GM23248 (cell line): Measurements from ENCODE around the gene PDGFRA. TPM values are rescaled to one million over a fixed set of nuclear protein-coding genes. Genes with fewer than 3 reads are reported as not detected.
A peak's percentile ranks its signal among the peaks of the same experiment; 100 is the strongest.

Source experiments
- DNase-seq: peaks from one replicate; pipeline ENCODE4 v3.0.0-alpha.2; 2015
- H2AFZ ChIP-seq: fragments of 200-600 bp; sonication (generic); 2 replicates; pipeline ENCODE4 v1.6.1; 2016; ENCODE audit warnings: antibody characterized with exemption
- H3F3A ChIP-seq: fragments of 200-600 bp; sonication (generic); 2 replicates; pipeline ENCODE4 v1.6.1; 2016; ENCODE audit warnings: mild to moderate bottlenecking, antibody characterized with exemption, mixed run types; ENCODE audit not compliant: insufficient read depth
- H3K27ac ChIP-seq: fragments of 200-600 bp; sonication (generic); 2 replicates; pipeline ENCODE4 v1.5.1; 2016; ENCODE audit warnings: mild to moderate bottlenecking
- H3K27me3 ChIP-seq: fragments of 200-600 bp; sonication (generic); replicated peaks from 2 replicates; pipeline ENCODE4 v1.6.1; 2016; ENCODE audit warnings: mild to moderate bottlenecking; ENCODE audit not compliant: insufficient read depth
- H3K36me3 ChIP-seq: fragments of 200-600 bp; sonication (generic); 2 replicates; pipeline ENCODE4 v1.6.1; 2016; ENCODE audit warnings: low read depth, mild to moderate bottlenecking
- H3K4me1 ChIP-seq: fragments of 200-600 bp; sonication (generic); 2 replicates; pipeline ENCODE4 v1.6.1; 2016; ENCODE audit warnings: mild to moderate bottlenecking; ENCODE audit not compliant: insufficient read depth
- H3K4me2 ChIP-seq: fragments of 200-600 bp; sonication (generic); one replicate; pipeline ENCODE4 v1.6.1; 2016; ENCODE audit warnings: mild to moderate bottlenecking; ENCODE audit not compliant: unreplicated experiment
- H3K4me3 ChIP-seq: fragments of 200-600 bp; sonication (generic); 2 replicates; pipeline ENCODE4 v1.5.1; 2016; ENCODE audit warnings: mild to moderate bottlenecking
- H3K79me2 ChIP-seq: fragments of 200-600 bp; sonication (generic); 2 replicates; pipeline ENCODE4 v1.6.1; 2016; ENCODE audit warnings: mild to moderate bottlenecking; ENCODE audit not compliant: insufficient read depth
- H3K9ac ChIP-seq: fragments of 200-600 bp; sonication (generic); 2 replicates; pipeline ENCODE4 v1.6.1; 2016; ENCODE audit warnings: mild to moderate bottlenecking
- H3K9me2 ChIP-seq: fragments of 200-600 bp; sonication (generic); 2 replicates; pipeline ENCODE4 v1.6.1; 2016; ENCODE audit warnings: mixed run types, mild to moderate bottlenecking, moderate library complexity; ENCODE audit not compliant: insufficient read depth
- H3K9me3 ChIP-seq: fragments of 200-600 bp; sonication (generic); one replicate; pipeline ENCODE4 v1.6.1; 2017; ENCODE audit warnings: low read depth
- H4K20me1 ChIP-seq: fragments of 200-600 bp; sonication (generic); 2 replicates; pipeline ENCODE4 v1.6.0; 2016; ENCODE audit not compliant: insufficient read depth
- EZH2 ChIP-seq: fragments of 200-600 bp; sonication (generic); IDR thresholded peaks from 2 replicates; pipeline ENCODE4 v1.6.1; 2018; ENCODE audit warnings: antibody characterized with exemption, mild to moderate bottlenecking; ENCODE audit not compliant: insufficient read depth, poor library complexity, severe bottlenecking
- EZH2phosphoT487 ChIP-seq: fragments of 200-600 bp; sonication (generic); IDR thresholded peaks from 2 replicates; pipeline ENCODE4 v1.6.1; 2018; ENCODE audit warnings: antibody characterized with exemption, moderate library complexity, mild to moderate bottlenecking, low read depth; ENCODE audit not compliant: insufficient read depth
- WGBS, 2 experiments: methylation state at CpG; one replicate each; pipeline ENCODE4 v1.1.6; 2015 to 2017; ENCODE audit warnings: low lambda C conversion rate in 2 of 2, low coverage in 1 of 2; ENCODE audit errors: missing lambda C conversion rate in 2 of 2; 5-methylcytosine and 5-hydroxymethylcytosine counted together
- in situ Hi-C: fragments of 300-500 bp; cut with MboI; formaldehyde crosslinking; loops from 2 replicates; pipeline ENCODE4 v1.15.0; 2020
- polyA plus RNA-seq: library from polyadenylated mRNA; unstranded; fragments of >200 nt; fragmentation: Nextera tagmentation; extraction: Ambion mirVana; gene quantifications from 2 replicates; pipeline ENCODE4 v1.2.1, GENCODE V29; 2016
- total RNA-seq: library from RNA; depleted of rRNA; stranded (reverse); fragments of >200 nt; shearing (Covaris generic); gene quantifications from 2 replicates; pipeline ENCODE4 v1.2.3, GENCODE V29; 2014

The PDGFRA gene
- total and polyA plus RNA-seq, 2 experiments from 2014 or later, result 109 to 225 TPM

DNA sequence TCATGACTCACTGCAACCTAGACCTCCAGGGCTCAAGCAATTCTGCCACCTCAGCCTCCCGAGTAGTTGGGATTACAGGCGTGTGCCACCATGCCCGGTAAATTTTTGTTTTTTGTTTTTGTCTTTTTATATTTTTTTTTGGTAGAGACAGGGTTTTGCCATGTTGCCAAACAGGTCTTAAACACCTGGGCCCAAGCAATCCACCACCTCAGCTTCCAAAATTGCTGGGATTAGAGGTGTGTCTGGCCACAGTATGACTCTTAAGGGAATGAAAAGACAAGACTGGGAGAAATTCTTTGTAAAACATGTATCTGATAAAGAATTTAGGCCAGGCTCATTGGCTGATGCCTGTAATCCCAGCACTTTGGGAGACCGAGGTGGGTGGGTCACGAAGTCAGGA is 29.2 kb upstream of the PDGFRA start:
- Histone ChIP-seq H2AFZ (no peak overlapping the region), H3K27me3 (no peaks in the 10 kb centered on the region), H3K9me3 (no peaks in the 10 kb centered on the region), H3K9me2 (no peaks in the 10 kb centered on the region), H3K79me2 (no peaks in the 10 kb centered on the region), H3F3A (peaks cover 20% of the 10 kb centered on the region), H3K9ac (no peak overlapping the region), H3K4me3 (no peak overlapping the region), H3K27ac (no peak overlapping the region), H3K4me2 (no peak overlapping the region), H3K36me3 (no peaks in the 10 kb centered on the region), H4K20me1 (no peaks in the 10 kb centered on the region), H3K4me1 (peaks cover 18% of the 10 kb centered on the region)
- DNase-seq, result no peak
- 95 to 96% methylated on average over 5 of the region's 5 CpGs for WGBS, 2 experiments
- no peak for TF ChIP-seq EZH2
- no peak for TF ChIP-seq EZH2phosphoT487
- in situ Hi-C loops, result no loop called here

DNA sequence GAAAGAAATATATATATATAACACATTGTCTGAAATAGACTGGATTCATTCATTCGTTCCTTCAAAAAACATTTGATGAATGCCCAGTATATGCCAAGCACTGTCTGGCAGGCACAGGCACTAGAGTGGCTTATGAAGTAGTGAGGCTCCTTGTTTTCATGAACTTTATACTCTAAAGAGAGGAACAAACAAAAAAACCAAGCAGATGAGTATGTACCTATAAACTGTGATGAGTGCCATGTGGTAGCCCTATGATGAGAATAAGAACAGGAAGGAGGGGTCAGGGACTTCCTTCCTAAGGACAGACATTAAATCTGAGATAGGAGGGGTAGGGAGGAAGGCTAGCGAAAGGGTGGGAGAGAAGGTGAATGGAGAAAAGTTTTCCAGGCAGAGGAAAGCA is 19.5 kb upstream of the PDGFRA start:
- Histone ChIP-seq H3K9me3 (no peaks in the 10 kb centered on the region), H4K20me1 (no peaks in the 10 kb centered on the region), H3K9ac (no peak overlapping the region), H3K4me3 (no peak overlapping the region), H3F3A (peaks cover 13% of the 10 kb centered on the region; the same call in 1 of the 2 replicates), H3K4me2 (no peak overlapping the region), H3K79me2 (no peaks in the 10 kb centered on the region), H3K9me2 (no peaks in the 10 kb centered on the region), H2AFZ (no peak overlapping the region), H3K27me3 (no peaks in the 10 kb centered on the region), H3K27ac (no peak overlapping the region), H3K36me3 (no peaks in the 10 kb centered on the region), H3K4me1 (peaks cover 15% of the 10 kb centered on the region; the same call in 1 of the 2 replicates)
- TF ChIP-seq EZH2phosphoT487 (no peak), EZH2 (no peak)
- DNase-seq, result no peak
- WGBS, 2 experiments, result 92 to 94% methylated on average over 2 of the region's 2 CpGs
- in situ Hi-C loops, result no loop called here

DNA sequence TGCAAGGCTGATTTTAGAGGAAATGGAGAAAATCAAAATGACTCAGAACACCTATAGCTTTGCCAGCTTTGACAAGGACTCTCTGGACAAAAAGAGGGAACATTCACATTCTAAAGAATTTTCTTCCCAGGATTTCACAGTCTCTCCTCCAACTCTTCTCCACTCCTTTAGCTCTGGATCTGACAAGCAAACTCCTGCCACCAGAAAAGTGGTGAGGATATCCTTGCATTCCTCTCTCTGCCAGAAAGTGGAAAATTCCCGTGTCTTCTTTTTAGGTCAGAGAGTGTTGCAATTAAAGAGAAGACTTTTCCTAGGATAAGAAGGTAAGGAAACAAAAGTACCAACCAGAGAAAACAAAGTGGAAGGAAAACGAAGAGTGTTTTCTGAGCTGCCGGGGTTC is 16.1 kb upstream of the PDGFRA start:
- H3K9me3 ChIP-seq, result no peaks in the 10 kb centered on the region
- in situ Hi-C loops, result no loop called here
- 56 to 63% methylated on average over 3 of the region's 3 CpGs for WGBS, 2 experiments
- DNase-seq, result peak; percentile 39
- no peaks in the 10 kb centered on the region for H3K79me2 ChIP-seq
- no peaks in the 10 kb centered on the region for H4K20me1 ChIP-seq
- H3K36me3 ChIP-seq, result no peaks in the 10 kb centered on the region
- TF ChIP-seq EZH2, result no peak
- no peak for TF ChIP-seq EZH2phosphoT487
- no peak overlapping the region for H3K4me2 ChIP-seq
- H2AFZ ChIP-seq, result peak overlapping the region; percentile 52
- no peak overlapping the region for H3K9ac ChIP-seq
- peaks cover 20% of the 10 kb centered on the region for H3F3A ChIP-seq
- H3K27me3 ChIP-seq, result no peaks in the 10 kb centered on the region
- no peak overlapping the region for H3K27ac ChIP-seq
- no peaks in the 10 kb centered on the region for H3K9me2 ChIP-seq
- peaks cover 35% of the 10 kb centered on the region for H3K4me1 ChIP-seq
- no peak overlapping the region for H3K4me3 ChIP-seq

DNA sequence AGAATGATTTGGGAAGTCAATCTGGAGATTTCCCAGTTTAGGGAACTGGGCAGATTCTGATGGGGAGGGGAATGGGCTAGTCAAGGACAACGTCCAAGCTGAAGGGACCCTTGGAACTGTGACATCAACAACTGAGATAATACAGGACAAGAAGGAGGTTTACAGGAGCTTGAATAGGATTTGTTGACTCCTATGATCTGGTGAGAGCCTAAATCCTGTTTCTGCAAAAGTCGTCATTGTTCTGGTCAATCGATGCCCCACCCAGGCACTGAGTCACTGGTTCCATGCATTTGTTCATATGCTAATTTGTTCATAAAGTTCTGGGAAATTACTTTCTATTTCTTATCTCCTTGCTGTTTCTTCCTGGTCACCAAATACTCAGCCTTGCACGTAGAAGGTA is 15.3 kb upstream of the PDGFRA start:
- Histone ChIP-seq H3K9me3 (no peaks in the 10 kb centered on the region), H3K36me3 (no peaks in the 10 kb centered on the region), H3K27me3 (no peaks in the 10 kb centered on the region), H2AFZ (peak overlapping the region; percentile 40; the same call in 1 of the 2 replicates), H4K20me1 (no peaks in the 10 kb centered on the region), H3K79me2 (no peaks in the 10 kb centered on the region), H3K27ac (no peak overlapping the region; the same call in 1 of the 2 replicates), H3K9me2 (no peaks in the 10 kb centered on the region), H3F3A (peaks cover 20% of the 10 kb centered on the region), H3K9ac (no peak overlapping the region), H3K4me3 (no peak overlapping the region), H3K4me1 (peaks cover 40% of the 10 kb centered on the region), H3K4me2 (no peak overlapping the region)
- DNase-seq, result peak; percentile 75
- in situ Hi-C loops, result no loop called here
- WGBS, 2 experiments, result 44 to 48% methylated on average over 4 of the region's 4 CpGs
- no peak for TF ChIP-seq EZH2phosphoT487
- no peak for TF ChIP-seq EZH2
